Esophagus squamous epithelium (tissue), 5 donors: ENCODE data around the gene ORAI1. TPM values are rescaled to one million over a fixed set of nuclear protein-coding genes. Genes with fewer than 3 reads are reported as not detected.
"Not testable (repeated sequence)": the region's sequence is repeated elsewhere in the genome, so short reads cannot be mapped to it uniquely, and the experiment has no call there.

Experiments
- DNase-seq: peaks from one replicate; lab custom pipeline; 2025; lab: John Stamatoyannopoulos, UW
- H3K27ac ChIP-seq, 4 donors: fragments of 200-600 bp; sonication (generic); one replicate each; pipeline ENCODE4 v1.5.1; 2016 to 2019; ENCODE audit warnings: mild to moderate bottlenecking in 1 of 4
- H3K27me3 ChIP-seq, 4 donors: fragments of 200-600 bp; sonication (generic); 1 replicate in 3 of 4; 2 replicates in 1 of 4; pipeline versions ENCODE4 v1.5.1 to v1.6.0; 2017 to 2021; ENCODE audit warnings: antibody characterized with exemption in 1 of 4
- H3K36me3 ChIP-seq, 3 donors: fragments of 200-600 bp; sonication (generic); one replicate each; pipeline ENCODE4 v1.5.1; 2016 to 2019
- H3K4me1 ChIP-seq, 3 donors: fragments of 200-600 bp; sonication (generic); one replicate each; pipeline ENCODE4 v1.5.1; 2017 to 2019
- H3K4me3 ChIP-seq, 4 donors: fragments of 200-600 bp; sonication (generic); 1 replicate in 3 of 4; 2 replicates in 1 of 4; pipeline ENCODE4 v1.5.1; 2016 to 2019; ENCODE audit warnings: mild to moderate bottlenecking in 2 of 4, moderate library complexity in 1 of 4
- H3K9me3 ChIP-seq, 3 donors: fragments of 200-600 bp; sonication (generic); one replicate each; pipeline ENCODE4 v1.5.1; 2016 to 2019
- CTCF ChIP-seq, 6 experiments: fragments of 450-650 bp in 4 of 6; fragments of 200-600 bp in 2 of 6; sonication (generic) in 2 of 6; IDR thresholded peaks; one replicate each; pipeline ENCODE4 v1.5.1; 2016 to 2019; ENCODE audit warnings: antibody characterized with exemption in 6 of 6, mild to moderate bottlenecking in 4 of 6, moderate library complexity in 4 of 6
- POLR2A ChIP-seq, 4 donors: fragments of 450-650 bp; IDR thresholded peaks; one replicate each; pipeline ENCODE4 v1.6.1; 2017; ENCODE audit warnings: antibody characterized with exemption in 4 of 4, mild to moderate bottlenecking in 4 of 4, moderate library complexity in 3 of 4
- WGBS, 2 donors: methylation state at CpG; one replicate each; pipeline ENCODE4 v1.1.5; 2018; 5-methylcytosine and 5-hydroxymethylcytosine counted together
- intact Hi-C: fragments of 100-400 bp; cut with DNase I; formaldehyde crosslinking; loops from one replicate; pipeline ENCODE4 v1.15.0; 2022
- total RNA-seq, 4 donors: library from RNA; depleted of rRNA; stranded (reverse); fragments of >200 nt; gene quantifications; one replicate each; pipeline ENCODE4 v1.1.0, GENCODE V29; 2016
- donor health status: DM: yes; HTN: yes; CAD: no.

Gene ORAI1
- total RNA-seq, 4 donors from 2014 or later, result 4.4 to 7.9 (median 7.0) TPM

- H3K4me1 ChIP-seq, result peaks cover 26 to 45% (median 29%) of the 10 kb centered on the region in 3 donors
- H3K27ac ChIP-seq, result peak overlapping the region in 3 of 4 donors; percentile 9 to 92 (median 92)
- H3K4me3 ChIP-seq, result no peak overlapping the region
- DNase-seq, result no peak
- H3K9me3 ChIP-seq, result no peaks in the 10 kb centered on the region
- no peak for TF ChIP-seq POLR2A (IDR thresholded peaks at IDR 0.05)
- no peak for TF ChIP-seq CTCF (IDR thresholded peaks at IDR 0.05)
- 63 to 68% methylated on average over 13 of the region's 13 CpGs for WGBS, 2 donors
- intact Hi-C loops, result no loop called here
- H3K36me3 ChIP-seq, result no peaks in the 10 kb centered on the region
- H3K27me3 ChIP-seq, result no peaks in the 10 kb centered on the region
Measured at GRCh38 chr12:121582583-121583333, 43.6 kb upstream of the ORAI1 start.

- intact Hi-C loops, H3K4me3 ChIP-seq, H3K27ac ChIP-seq, DNase-seq, H3K27me3 ChIP-seq, H3K9me3 ChIP-seq, H3K36me3 ChIP-seq: not testable (repeated sequence)
- peaks cover 21 to 40% (median 24%) of the 10 kb centered on the region in 3 donors for H3K4me1 ChIP-seq
- 75 to 87% methylated on average over 2 of the region's 2 CpGs for WGBS, 2 donors
Measured at GRCh38 chr12:121583334-121583661, 43.0 kb upstream of the ORAI1 start.

- H3K27me3 ChIP-seq, intact Hi-C loops, H3K9me3 ChIP-seq, H3K27ac ChIP-seq, DNase-seq, H3K36me3 ChIP-seq, H3K4me3 ChIP-seq: not testable (repeated sequence)
- peaks cover 13 to 31% (median 15%) of the 10 kb centered on the region in 3 donors for H3K4me1 ChIP-seq
- 93% methylated on average over 6 of the region's 6 CpGs for WGBS, 2 donors
Measured at GRCh38 chr12:121584885-121585284, 41.4 kb upstream of the ORAI1 start.

GRCh38 chr12:121590476-121591143 is 35.7 kb upstream of the ORAI1 start:
- WGBS, 2 donors, result 9 to 24% methylated on average over 7 to 10 of the region's 10 CpGs
- DNase-seq, result no peak
- H3K36me3 ChIP-seq, result no peaks in the 10 kb centered on the region
- no peaks in the 10 kb centered on the region for H3K9me3 ChIP-seq
- peak in 1 of 4 donors; percentile 25 for TF ChIP-seq POLR2A (IDR thresholded peaks at IDR 0.05)
- no peak for TF ChIP-seq CTCF (IDR thresholded peaks at IDR 0.05)
- peaks cover 0 to 16% (median 0%) of the 10 kb centered on the region in 3 donors for H3K4me1 ChIP-seq
- H3K27ac ChIP-seq, result peak overlapping the region; percentile 69 to 91 (median 87)
- H3K4me3 ChIP-seq, result peak overlapping the region; percentile 29 to 57 (median 48)
- no peaks in the 10 kb centered on the region for H3K27me3 ChIP-seq
- intact Hi-C loops, result no loop called here

- 50 to 68% methylated on average over 4 of the region's 4 CpGs for WGBS, 2 donors
Measured at GRCh38 chr12:121592320-121592719, 34.0 kb upstream of the ORAI1 start.

More at GRCh38 chr12:121592320-121592719, 34.0 kb upstream of the ORAI1 start:
- TF ChIP-seq CTCF (IDR thresholded peaks at IDR 0.05) (no peak), POLR2A (IDR thresholded peaks at IDR 0.05) (no peak)
- DNase-seq, result no peak
- Histone ChIP-seq H3K4me1 (peaks cover 0 to 16% (median 0%) of the 10 kb centered on the region in 3 donors), H3K27ac (no peak overlapping the region), H3K4me3 (no peak overlapping the region), H3K27me3 (no peaks in the 10 kb centered on the region), H3K36me3 (no peaks in the 10 kb centered on the region), H3K9me3 (no peaks in the 10 kb centered on the region)
- intact Hi-C loops, result no loop called here
